ENCODE measurements around the gene TOMM34.

- TF ChIP-seq, protein P1, sequence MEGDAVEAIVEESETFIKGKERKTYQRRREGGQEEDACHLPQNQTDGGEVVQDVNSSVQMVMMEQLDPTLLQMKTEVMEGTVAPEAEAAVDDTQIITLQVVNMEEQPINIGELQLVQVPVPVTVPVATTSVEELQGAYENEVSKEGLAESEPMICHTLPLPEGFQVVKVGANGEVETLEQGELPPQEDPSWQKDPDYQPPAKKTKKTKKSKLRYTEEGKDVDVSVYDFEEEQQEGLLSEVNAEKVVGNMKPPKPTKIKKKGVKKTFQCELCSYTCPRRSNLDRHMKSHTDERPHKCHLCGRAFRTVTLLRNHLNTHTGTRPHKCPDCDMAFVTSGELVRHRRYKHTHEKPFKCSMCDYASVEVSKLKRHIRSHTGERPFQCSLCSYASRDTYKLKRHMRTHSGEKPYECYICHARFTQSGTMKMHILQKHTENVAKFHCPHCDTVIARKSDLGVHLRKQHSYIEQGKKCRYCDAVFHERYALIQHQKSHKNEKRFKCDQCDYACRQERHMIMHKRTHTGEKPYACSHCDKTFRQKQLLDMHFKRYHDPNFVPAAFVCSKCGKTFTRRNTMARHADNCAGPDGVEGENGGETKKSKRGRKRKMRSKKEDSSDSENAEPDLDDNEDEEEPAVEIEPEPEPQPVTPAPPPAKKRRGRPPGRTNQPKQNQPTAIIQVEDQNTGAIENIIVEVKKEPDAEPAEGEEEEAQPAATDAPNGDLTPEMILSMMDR (IDR thresholded peaks at IDR 0.05), result no peak
- TF ChIP-seq POLR2A (IDR thresholded peaks at IDR 0.05), result no peak
Measured at GRCh38 chr20:44946271-44946852, 13.8 kb downstream of the TOMM34 start.
